Head of caudate nucleus (tissue), 42 donors: Measurements from ENCODE around the gene KCND2.
"Not testable (repeated sequence)": the region's sequence is repeated elsewhere in the genome, so short reads cannot be mapped to it uniquely, and the experiment has no call there.

ENCODE experiments used
- DNase-seq, 42 donors: peaks; one replicate each; pipeline versions ENCODE4 v3.0.0 to v3.0.0-alpha.2; 2020 to 2021; ENCODE audit warnings: mixed read lengths in 7 of 42
- intact Hi-C: fragments of 100-400 bp; cut with DNase I; formaldehyde crosslinking; loops from one replicate; pipeline ENCODE4 v1.15.0; 2022

KCND2 gene

GRCh38 chr7:120272701-120273475 is at the start of gene KCND2:
KCND2 (plus strand) TSS chr7:120273175.
- intact Hi-C loops, result no loop called here

DNA sequence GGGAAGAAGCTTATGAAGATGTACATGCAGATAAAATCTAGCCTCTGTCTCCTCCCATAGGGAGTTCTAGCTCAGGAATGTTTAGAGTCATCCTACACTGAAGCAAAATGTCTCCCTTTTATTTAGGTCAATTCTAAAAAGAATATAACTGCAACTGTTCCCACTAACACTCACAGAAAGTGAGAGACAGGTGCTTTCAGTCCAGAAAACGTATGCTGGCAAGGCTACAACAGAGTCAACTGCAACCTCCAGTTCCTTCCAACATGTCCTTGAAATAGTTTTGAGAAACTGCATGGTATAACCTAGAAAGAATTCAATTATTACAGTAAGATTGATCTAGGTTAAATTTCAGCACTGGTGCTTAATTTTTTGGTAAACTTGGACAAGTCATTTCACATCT is 46.8 kb upstream of the KCND2 start:
- no peak for DNase-seq
- intact Hi-C loops, result no loop called here

More at GRCh38 chr7:120272701-120273475, at the start of gene KCND2:
- DNase-seq, result peak in 39 of 42 donors; percentile 22 to 77 (median 53)

- no peak for DNase-seq
- intact Hi-C loops, result no loop called here
Measured at GRCh38 chr7:120227255-120227654, 45.7 kb upstream of the KCND2 start.

- intact Hi-C loops, result no loop called here
- no peak for DNase-seq
Measured at GRCh38 chr7:120229084-120229483, 43.9 kb upstream of the KCND2 start.

DNA sequence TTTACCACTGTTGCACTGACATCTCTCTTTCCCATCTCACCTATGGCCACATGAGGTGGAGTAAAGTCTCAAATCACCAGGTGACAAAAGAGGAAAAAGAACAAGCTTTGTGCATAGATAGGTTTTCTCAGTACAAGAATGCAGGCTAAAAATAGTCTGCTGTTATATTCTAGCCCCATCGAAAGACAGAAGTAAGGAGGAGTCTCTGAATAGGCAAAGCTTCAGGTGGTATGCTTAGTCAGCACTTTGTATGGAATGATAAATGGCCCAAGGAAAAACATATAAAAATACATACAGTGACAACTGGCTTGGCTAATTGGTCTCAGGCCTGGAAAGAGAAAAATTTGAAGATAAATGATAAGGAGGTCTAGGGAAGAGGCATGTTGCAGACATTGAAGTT is 39.6 kb upstream of the KCND2 start:
- intact Hi-C loops, result no loop called here
- DNase-seq, result no peak

GRCh38 chr7:120240350-120240749 is 32.6 kb upstream of the KCND2 start:
- intact Hi-C loops, DNase-seq: not testable (repeated sequence)

DNA sequence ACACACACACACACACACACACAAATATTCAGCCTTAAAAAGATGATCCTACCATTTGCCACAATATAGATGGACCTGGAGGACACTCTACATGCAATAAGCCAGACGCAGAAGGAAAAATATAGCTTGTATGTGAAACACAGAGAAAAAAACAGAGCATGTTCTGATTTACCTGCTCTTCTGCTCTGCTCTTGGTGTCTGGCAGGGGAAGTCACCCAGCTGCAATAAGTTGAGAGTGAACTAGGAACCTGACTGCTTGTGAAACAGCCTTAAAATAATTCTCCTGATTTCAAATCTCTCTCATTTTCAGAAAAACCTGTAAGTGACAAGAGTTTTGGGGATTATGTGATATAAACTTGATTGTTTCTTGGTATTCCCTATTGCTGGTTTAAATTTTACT is 31.0 kb upstream of the KCND2 start:
- DNase-seq, result no peak
- intact Hi-C loops, result no loop called here

- DNase-seq, result no peak
- intact Hi-C loops, result no loop called here
Measured at GRCh38 chr7:120254845-120255244, 18.1 kb upstream of the KCND2 start.

GRCh38 chr7:120256344-120257070 is 16.5 kb upstream of the KCND2 start:
- intact Hi-C loops, result no loop called here
- no peak for DNase-seq

GRCh38 chr7:120259386-120259785 is 13.6 kb upstream of the KCND2 start:
- no peak for DNase-seq

GRCh38 chr7:120260111-120260510 is 12.9 kb upstream of the KCND2 start:
- no peak for DNase-seq
- intact Hi-C loops, result no loop called here

More at GRCh38 chr7:120259386-120259785, 13.6 kb upstream of the KCND2 start:
- intact Hi-C loops, result no loop called here

DNA sequence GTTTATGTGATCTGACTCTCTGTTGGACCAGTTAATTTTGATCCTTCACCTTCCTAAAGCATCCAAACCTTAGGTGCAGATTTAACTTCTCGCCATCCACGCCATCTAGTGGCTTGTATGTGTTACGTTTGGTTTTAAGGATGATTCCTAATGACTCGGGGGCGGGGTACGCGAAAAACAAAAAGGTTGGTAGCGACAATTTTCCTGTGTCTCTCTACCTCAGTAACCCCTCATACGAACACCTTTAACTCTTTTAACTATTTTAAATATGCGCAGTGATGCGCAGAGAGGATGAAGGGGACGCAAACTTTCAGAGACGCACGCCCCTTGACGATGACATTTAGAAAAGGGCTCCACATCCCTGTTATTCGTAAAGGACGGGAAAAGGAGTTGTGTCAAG is 714 bp upstream of the KCND2 start:
- intact Hi-C loops, result no loop called here
- peak in 31 of 42 donors; percentile 7 to 76 (median 47) for DNase-seq

DNA sequence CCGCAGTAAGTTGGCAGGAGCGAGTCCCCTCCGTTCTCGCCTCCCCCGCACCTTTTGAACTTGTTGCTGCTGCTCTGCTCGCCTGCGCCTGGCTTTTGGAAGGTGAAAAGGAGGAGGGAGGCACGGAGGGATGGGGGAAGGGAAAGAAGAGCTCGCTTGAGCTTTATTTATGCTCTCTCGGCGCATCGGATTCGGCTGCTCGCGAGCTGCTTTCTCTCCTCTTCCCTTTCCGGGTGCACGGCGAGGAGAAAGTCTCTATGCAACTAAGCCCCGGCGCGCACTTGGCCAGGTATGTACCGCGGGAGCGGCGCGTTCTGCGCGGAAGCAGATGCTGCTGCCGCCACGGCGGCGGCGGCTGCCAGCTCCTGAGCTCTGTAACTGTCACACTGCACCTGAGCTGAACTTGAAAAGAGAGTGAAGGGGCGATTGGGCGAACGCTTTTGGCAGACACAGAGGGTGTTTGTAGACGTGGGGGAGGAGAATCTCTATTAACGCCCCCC is 551 bp downstream of the KCND2 start:
- peak; percentile 25 to 89 (median 72) for DNase-seq
- intact Hi-C loops, result no loop called here

- no peak for DNase-seq
- intact Hi-C loops, result no loop called here
Measured at GRCh38 chr7:120274482-120274881, 1.5 kb downstream of the KCND2 start.

DNA sequence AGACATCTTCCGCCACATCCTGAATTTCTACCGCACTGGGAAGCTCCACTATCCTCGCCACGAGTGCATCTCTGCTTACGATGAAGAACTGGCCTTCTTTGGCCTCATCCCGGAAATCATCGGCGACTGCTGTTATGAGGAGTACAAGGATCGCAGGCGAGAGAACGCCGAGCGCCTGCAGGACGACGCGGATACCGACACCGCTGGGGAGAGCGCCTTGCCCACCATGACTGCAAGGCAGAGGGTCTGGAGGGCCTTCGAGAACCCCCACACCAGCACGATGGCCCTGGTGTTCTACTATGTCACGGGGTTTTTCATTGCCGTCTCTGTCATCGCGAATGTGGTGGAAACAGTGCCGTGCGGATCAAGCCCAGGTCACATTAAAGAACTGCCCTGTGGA is 1.9 kb downstream of the KCND2 start:
- no peak for DNase-seq
- intact Hi-C loops, result no loop called here

DNA sequence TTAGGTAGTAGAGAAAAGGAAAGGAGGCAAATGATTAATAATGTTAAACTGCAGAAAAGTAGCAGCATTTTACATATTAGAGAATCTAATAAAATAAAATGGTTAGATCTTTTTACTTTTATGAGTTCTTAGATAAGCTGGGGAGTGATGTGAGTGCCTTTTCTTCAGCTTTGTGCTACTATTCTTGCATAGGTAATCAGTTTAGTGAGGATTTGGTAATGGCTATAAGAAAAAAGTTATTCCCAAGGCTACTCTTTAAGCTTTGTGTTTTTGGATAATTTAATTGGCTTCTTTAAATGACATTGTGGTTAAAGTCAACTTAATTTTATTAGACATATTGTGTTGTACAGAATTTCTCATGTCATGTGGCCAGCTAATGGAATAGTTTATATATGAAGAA is 3.7 kb downstream of the KCND2 start:
- no peak for DNase-seq
- intact Hi-C loops, result no loop called here

GRCh38 chr7:120278773-120279172 is 5.8 kb downstream of the KCND2 start:
- DNase-seq, result no peak
- intact Hi-C loops, result no loop called here

GRCh38 chr7:120280743-120281142 is 7.8 kb downstream of the KCND2 start:
- intact Hi-C loops, result no loop called here
- no peak for DNase-seq

GRCh38 chr7:120293027-120293426 is 20.1 kb downstream of the KCND2 start:
- DNase-seq, result no peak
- intact Hi-C loops, result no loop called here

DNA sequence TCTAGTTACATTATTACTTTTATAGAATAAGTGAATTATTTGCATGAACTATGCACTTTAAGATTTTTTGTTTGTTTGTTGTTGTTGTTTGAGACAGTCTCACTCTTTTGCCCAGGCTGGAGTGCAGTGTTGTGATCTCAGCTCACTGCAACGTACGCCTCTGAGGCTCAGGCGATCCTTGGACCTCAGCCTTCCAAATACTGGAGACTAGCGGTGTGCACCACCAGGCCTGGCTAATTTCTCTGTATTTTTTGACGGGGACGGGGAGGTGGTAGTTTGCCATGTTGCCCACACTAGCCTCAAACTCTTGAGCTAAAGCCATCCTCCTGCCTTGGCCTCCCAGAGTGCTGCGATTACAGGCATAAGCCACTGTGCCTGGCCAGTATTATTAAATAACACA is 29.2 kb downstream of the KCND2 start:
- no peak for DNase-seq
- intact Hi-C loops, result no loop called here
